Activated naive CD8-positive, alpha-beta T cell (primary cell): ENCODE results near the gene IBA57.
"Not testable (repeated sequence)": the region's sequence is repeated elsewhere in the genome, so short reads cannot be mapped to it uniquely, and the experiment has no call there.

Source experiments
- H3K27ac Mint-ChIP-seq: one replicate; pipeline ENCODE4 v1.8.0; 2021; ENCODE audit warnings: mixed read lengths
- H3K27me3 Mint-ChIP-seq: one replicate; pipeline ENCODE4 v1.8.0; 2021; ENCODE audit warnings: mixed read lengths
- H3K36me3 Mint-ChIP-seq: one replicate; pipeline ENCODE4 v1.8.0; 2021; ENCODE audit warnings: mixed read lengths
- H3K4me1 Mint-ChIP-seq: one replicate; pipeline ENCODE4 v1.8.0; 2021; ENCODE audit warnings: low read depth, mixed read lengths
- H3K4me3 Mint-ChIP-seq: one replicate; pipeline ENCODE4 v1.8.0; 2021; ENCODE audit warnings: mild to moderate bottlenecking, mixed read lengths
- H3K9me3 Mint-ChIP-seq: one replicate; pipeline ENCODE4 v1.8.0; 2021; ENCODE audit warnings: low read depth, mixed read lengths

The IBA57 gene

GRCh38 chr1:228213917-228214808 is 48.6 kb downstream of the IBA57 start:
- Mint-ChIP-seq H3K27me3 (no peaks in the 10 kb centered on the region), H3K9me3 (no peaks in the 10 kb centered on the region), H3K36me3 (no peaks in the 10 kb centered on the region), H3K27ac (no peak overlapping the region), H3K4me3 (peak overlapping the region; percentile 64), H3K4me1 (peaks cover 4% of the 10 kb centered on the region)

- no peaks in the 10 kb centered on the region for H3K36me3 Mint-ChIP-seq
- H3K27me3 Mint-ChIP-seq, result no peaks in the 10 kb centered on the region
- no peak overlapping the region for H3K27ac Mint-ChIP-seq
- peaks cover 4% of the 10 kb centered on the region for H3K4me1 Mint-ChIP-seq
- H3K4me3 Mint-ChIP-seq, result peak overlapping the region; percentile 32
- no peaks in the 10 kb centered on the region for H3K9me3 Mint-ChIP-seq
Measured at GRCh38 chr1:228214921-228215662, 49.5 kb downstream of the IBA57 start.

- H3K36me3 Mint-ChIP-seq, result no peaks in the 10 kb centered on the region
Measured at GRCh38 chr1:228215663-228216116, 50.1 kb downstream of the IBA57 start.

GRCh38 chr1:228216371-228217320 is 51.0 kb downstream of the IBA57 start:
- Mint-ChIP-seq H3K36me3 (no peaks in the 10 kb centered on the region), H3K4me3 (no peak overlapping the region), H3K27ac (no peak overlapping the region), H3K9me3 (no peaks in the 10 kb centered on the region), H3K4me1 (peaks cover 4% of the 10 kb centered on the region), H3K27me3 (no peaks in the 10 kb centered on the region)

More at GRCh38 chr1:228215663-228216116, 50.1 kb downstream of the IBA57 start:
- Mint-ChIP-seq H3K9me3 (no peaks in the 10 kb centered on the region), H3K27ac (no peak overlapping the region), H3K4me1 (peaks cover 4% of the 10 kb centered on the region), H3K4me3 (no peak overlapping the region), H3K27me3 (no peaks in the 10 kb centered on the region)

GRCh38 chr1:228217551-228218344 is 52.1 kb downstream of the IBA57 start:
- Mint-ChIP-seq H3K27me3 (no peaks in the 10 kb centered on the region), H3K36me3 (no peaks in the 10 kb centered on the region), H3K4me3 (no peak overlapping the region), H3K9me3 (no peaks in the 10 kb centered on the region), H3K4me1 (peaks cover 4% of the 10 kb centered on the region), H3K27ac (no peak overlapping the region)

GRCh38 chr1:228218513-228219244 is 53.1 kb downstream of the IBA57 start:
- Mint-ChIP-seq H3K27ac (no peak overlapping the region), H3K36me3 (peaks cover 4% of the 10 kb centered on the region), H3K4me1 (peaks cover 2% of the 10 kb centered on the region), H3K9me3 (no peaks in the 10 kb centered on the region), H3K4me3 (no peak overlapping the region), H3K27me3 (no peaks in the 10 kb centered on the region)

- Mint-ChIP-seq H3K27ac (no peak overlapping the region), H3K9me3 (no peaks in the 10 kb centered on the region), H3K4me1 (peaks cover 2% of the 10 kb centered on the region), H3K4me3 (no peak overlapping the region), H3K27me3 (no peaks in the 10 kb centered on the region), H3K36me3 (peaks cover 8% of the 10 kb centered on the region)
Measured at GRCh38 chr1:228219245-228219961, 53.8 kb downstream of the IBA57 start.

- Mint-ChIP-seq H3K36me3 (peaks cover 13% of the 10 kb centered on the region), H3K4me3 (no peak overlapping the region), H3K4me1 (peaks cover 2% of the 10 kb centered on the region), H3K9me3 (no peaks in the 10 kb centered on the region), H3K27ac (no peak overlapping the region), H3K27me3 (no peaks in the 10 kb centered on the region)
Measured at GRCh38 chr1:228219962-228220780, 54.6 kb downstream of the IBA57 start.

- not testable (repeated sequence) for H3K9me3 Mint-ChIP-seq, H3K27me3 Mint-ChIP-seq, H3K27ac Mint-ChIP-seq, H3K4me3 Mint-ChIP-seq, H3K4me1 Mint-ChIP-seq
- peaks cover 18% of the 10 kb centered on the region for H3K36me3 Mint-ChIP-seq
Measured at GRCh38 chr1:228221097-228221496, 55.5 kb downstream of the IBA57 start.

GRCh38 chr1:228222548-228222947 is 56.9 kb downstream of the IBA57 start:
- Mint-ChIP-seq H3K9me3 (no peaks in the 10 kb centered on the region), H3K27me3 (no peaks in the 10 kb centered on the region), H3K27ac (no peak overlapping the region), H3K36me3 (peaks cover 18% of the 10 kb centered on the region), H3K4me3 (no peak overlapping the region), H3K4me1 (no peaks in the 10 kb centered on the region)

GRCh38 chr1:228224198-228225164 is 58.9 kb downstream of the IBA57 start:
- Mint-ChIP-seq H3K27ac (no peak overlapping the region), H3K4me3 (no peak overlapping the region), H3K27me3 (no peaks in the 10 kb centered on the region), H3K36me3 (peaks cover 24% of the 10 kb centered on the region), H3K9me3 (no peaks in the 10 kb centered on the region), H3K4me1 (peaks cover 1% of the 10 kb centered on the region)
